ENCODE data around the gene SEMA4B.

DNA sequence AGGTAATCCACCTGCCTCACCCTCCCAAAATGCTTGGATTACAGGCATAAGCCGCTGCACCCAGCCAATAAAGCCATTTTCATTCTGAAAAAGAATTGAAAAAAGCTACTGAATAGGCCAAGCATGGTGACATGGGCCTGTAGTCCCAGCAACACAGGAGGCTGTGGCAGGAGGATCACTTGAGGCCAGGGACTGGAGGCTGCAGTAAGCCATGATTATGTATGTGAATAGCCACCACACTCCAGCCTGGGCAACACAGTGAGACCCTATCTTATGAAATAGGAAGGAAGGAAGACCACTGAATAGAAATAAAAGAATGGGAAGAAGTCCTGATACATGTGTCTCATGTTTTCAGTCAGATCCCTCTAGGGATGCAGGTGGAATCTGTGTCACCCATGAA is 36.0 kb upstream of the SEMA4B start:
- no peak for TF ChIP-seq POLR2A (IDR thresholded peaks at IDR 0.05)
- TF ChIP-seq, protein P1, sequence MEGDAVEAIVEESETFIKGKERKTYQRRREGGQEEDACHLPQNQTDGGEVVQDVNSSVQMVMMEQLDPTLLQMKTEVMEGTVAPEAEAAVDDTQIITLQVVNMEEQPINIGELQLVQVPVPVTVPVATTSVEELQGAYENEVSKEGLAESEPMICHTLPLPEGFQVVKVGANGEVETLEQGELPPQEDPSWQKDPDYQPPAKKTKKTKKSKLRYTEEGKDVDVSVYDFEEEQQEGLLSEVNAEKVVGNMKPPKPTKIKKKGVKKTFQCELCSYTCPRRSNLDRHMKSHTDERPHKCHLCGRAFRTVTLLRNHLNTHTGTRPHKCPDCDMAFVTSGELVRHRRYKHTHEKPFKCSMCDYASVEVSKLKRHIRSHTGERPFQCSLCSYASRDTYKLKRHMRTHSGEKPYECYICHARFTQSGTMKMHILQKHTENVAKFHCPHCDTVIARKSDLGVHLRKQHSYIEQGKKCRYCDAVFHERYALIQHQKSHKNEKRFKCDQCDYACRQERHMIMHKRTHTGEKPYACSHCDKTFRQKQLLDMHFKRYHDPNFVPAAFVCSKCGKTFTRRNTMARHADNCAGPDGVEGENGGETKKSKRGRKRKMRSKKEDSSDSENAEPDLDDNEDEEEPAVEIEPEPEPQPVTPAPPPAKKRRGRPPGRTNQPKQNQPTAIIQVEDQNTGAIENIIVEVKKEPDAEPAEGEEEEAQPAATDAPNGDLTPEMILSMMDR (IDR thresholded peaks at IDR 0.05) = no peak
